Progenitor cell of endocrine pancreas (in vitro differentiated cells): Measurements from ENCODE around the gene NEDD9. TPM values are rescaled to one million over a fixed set of nuclear protein-coding genes. Genes with fewer than 3 reads are reported as not detected.

Source experiments
- DNase-seq: peaks from one replicate; pipeline ENCODE4 v3.0.0; 2021; ENCODE audit warnings: low spot score; ENCODE audit not compliant: unreplicated experiment
- H3K27ac Mint-ChIP-seq: 2 replicates; pipeline ENCODE4 v1.8.0; 2021; ENCODE audit warnings: mild to moderate bottlenecking, moderate library complexity, mixed read lengths
- H3K27me3 Mint-ChIP-seq: 2 replicates; pipeline ENCODE4 v1.8.0; 2021; ENCODE audit warnings: mixed read lengths
- H3K36me3 Mint-ChIP-seq: 2 replicates; pipeline ENCODE4 v1.8.0; 2022; ENCODE audit warnings: mixed read lengths; ENCODE audit not compliant: insufficient read depth
- H3K4me1 Mint-ChIP-seq: 2 replicates; pipeline ENCODE4 v1.8.0; 2021; ENCODE audit warnings: low read depth, mixed read lengths
- H3K4me3 Mint-ChIP-seq: 2 replicates; pipeline ENCODE4 v1.8.0; 2021; ENCODE audit warnings: low read depth, mild to moderate bottlenecking, moderate library complexity, mixed read lengths
- H3K9me3 Mint-ChIP-seq: 2 replicates; pipeline ENCODE4 v1.8.0; 2021; ENCODE audit warnings: low read depth, mixed read lengths
- CTCF ChIP-seq: fragments of 200-600 bp; sonication (generic); IDR thresholded peaks from one replicate; pipeline ENCODE4 v1.5.0; 2021; ENCODE audit warnings: antibody characterized with exemption, mild to moderate bottlenecking; ENCODE audit not compliant: unreplicated experiment
- total RNA-seq: library from RNA; stranded (reverse); gene quantifications from 2 replicates; pipeline ENCODE4 v1.2.1, GENCODE V29; 2021

The NEDD9 gene
- total RNA-seq, 1 donor from 2014 or later: 14.1 TPM

- DNase-seq: no peak
- no peaks in the 10 kb centered on the region for H3K27me3 Mint-ChIP-seq
- no peaks in the 10 kb centered on the region for H3K9me3 Mint-ChIP-seq
- peak overlapping the region; percentile 99 for H3K27ac Mint-ChIP-seq
- no peaks in the 10 kb centered on the region for H3K36me3 Mint-ChIP-seq
- H3K4me1 Mint-ChIP-seq: peaks cover 60% of the 10 kb centered on the region
- peak overlapping the region; percentile 83 for H3K4me3 Mint-ChIP-seq
- TF ChIP-seq CTCF: no peak
Observed at GRCh38 chr6:11232770-11233626, 530 bp upstream of the NEDD9 start.

DNA sequence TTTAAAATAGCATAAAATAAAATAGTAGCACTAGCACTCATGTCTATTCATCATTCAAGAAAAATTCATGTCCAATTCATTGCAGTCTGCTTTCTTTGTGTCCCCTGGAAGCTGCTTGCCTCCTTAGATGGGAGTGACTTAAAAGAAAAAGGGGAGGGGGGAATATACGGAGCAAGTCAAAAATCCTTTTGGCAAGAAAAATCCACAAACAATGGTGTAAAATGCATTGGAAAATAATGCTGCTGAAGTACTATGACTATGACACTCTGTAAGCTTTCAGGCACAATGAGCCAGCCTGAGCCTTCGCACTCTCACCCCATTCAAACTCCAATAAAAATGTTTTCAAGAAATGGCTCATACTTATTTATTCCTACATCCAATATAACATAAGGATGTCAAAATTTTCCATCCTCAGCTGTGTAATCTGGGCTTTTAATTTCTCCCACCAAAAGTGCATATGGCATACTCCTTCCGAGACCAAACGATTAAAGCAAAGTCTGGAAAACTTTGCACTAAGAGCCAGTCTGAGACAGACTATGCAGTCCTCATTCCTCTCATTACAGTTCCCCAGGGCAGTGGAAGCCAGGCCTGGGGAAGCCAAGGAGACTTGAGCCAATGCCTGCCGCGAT lies 790 bp downstream of the NEDD9 start:
- H3K9me3 Mint-ChIP-seq: peaks cover 3% of the 10 kb centered on the region
- no peak for DNase-seq
- no peak for TF ChIP-seq CTCF
- H3K27ac Mint-ChIP-seq: peak overlapping the region; percentile 99
- peaks cover 66% of the 10 kb centered on the region for H3K4me1 Mint-ChIP-seq
- H3K27me3 Mint-ChIP-seq: no peaks in the 10 kb centered on the region
- H3K36me3 Mint-ChIP-seq: peaks cover 1% of the 10 kb centered on the region
- H3K4me3 Mint-ChIP-seq: peak overlapping the region; percentile 83

- Mint-ChIP-seq H3K27ac (peak overlapping the region; percentile 83), H3K36me3 (peaks cover 1% of the 10 kb centered on the region), H3K4me1 (peaks cover 66% of the 10 kb centered on the region), H3K4me3 (peak overlapping the region; percentile 83), H3K9me3 (peaks cover 3% of the 10 kb centered on the region), H3K27me3 (no peaks in the 10 kb centered on the region)
- no peak for DNase-seq
- no peak for TF ChIP-seq CTCF
Observed at GRCh38 chr6:11231108-11231463, 1.4 kb downstream of the NEDD9 start.

GRCh38 chr6:11230158-11231107 lies 2.0 kb downstream of the NEDD9 start:
- H3K4me3 Mint-ChIP-seq: peak overlapping the region; percentile 83
- H3K27ac Mint-ChIP-seq: peak overlapping the region; percentile 83
- no peaks in the 10 kb centered on the region for H3K27me3 Mint-ChIP-seq
- H3K4me1 Mint-ChIP-seq: peaks cover 68% of the 10 kb centered on the region
- H3K36me3 Mint-ChIP-seq: peaks cover 1% of the 10 kb centered on the region
- no peak for TF ChIP-seq CTCF
- H3K9me3 Mint-ChIP-seq: peaks cover 3% of the 10 kb centered on the region
- DNase-seq: no peak

DNA sequence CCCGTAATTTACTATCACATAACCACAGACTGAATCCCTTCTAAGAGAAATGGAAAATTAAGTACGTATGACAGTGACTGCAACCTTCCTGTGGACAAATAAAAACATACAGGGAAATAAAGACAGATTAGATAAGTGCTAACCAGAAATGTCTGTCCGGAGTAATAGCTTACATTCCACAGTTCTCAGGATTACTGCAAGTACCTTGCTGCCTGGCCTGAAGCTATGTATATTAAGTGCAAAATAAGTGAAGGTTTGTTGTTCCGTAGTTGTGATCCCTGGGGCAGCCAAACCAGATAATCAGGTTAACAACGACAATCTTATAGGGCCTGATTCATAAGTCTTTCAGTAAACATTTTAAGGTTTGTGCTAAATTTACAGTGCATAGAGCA lies 2.8 kb downstream of the NEDD9 start:
- peaks cover 74% of the 10 kb centered on the region for H3K4me1 Mint-ChIP-seq
- peak overlapping the region; percentile 83 for H3K4me3 Mint-ChIP-seq
- H3K36me3 Mint-ChIP-seq: peaks cover 1% of the 10 kb centered on the region
- peak overlapping the region; percentile 63 for H3K27ac Mint-ChIP-seq
- H3K9me3 Mint-ChIP-seq: peaks cover 3% of the 10 kb centered on the region
- no peak for TF ChIP-seq CTCF
- DNase-seq: no peak
- no peaks in the 10 kb centered on the region for H3K27me3 Mint-ChIP-seq
